Measurements from ENCODE around the gene IKZF3.

The IKZF3 gene

DNA sequence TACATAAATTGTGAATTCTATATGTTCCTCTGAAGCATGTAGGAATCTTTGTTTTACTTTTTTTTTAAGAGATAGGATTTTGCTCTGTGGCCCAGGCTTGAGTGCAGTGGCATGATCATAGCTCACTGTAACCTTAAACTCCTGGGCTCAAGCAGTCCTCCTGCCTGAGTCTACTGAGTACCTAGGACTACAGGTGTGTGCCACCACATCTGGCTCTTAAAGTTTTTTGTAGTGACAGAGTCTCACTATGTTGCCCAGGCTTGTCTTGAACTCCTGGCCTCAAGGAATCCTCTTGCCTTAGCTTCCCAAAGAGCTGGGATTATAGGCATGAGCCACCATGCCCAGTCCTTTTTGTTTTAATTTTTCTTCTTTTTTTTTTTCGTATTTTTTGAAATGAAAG lies 25.3 kb downstream of the IKZF3 start:
- peaks cover 24% of the 10 kb centered on the region for H3K4me1 ChIP-seq (ENCODE audit: low read length)
- peaks cover 13% of the 10 kb centered on the region for H3K36me3 ChIP-seq (replicated peaks; ENCODE audit: insufficient read depth, low read length)
- H3K27me3 ChIP-seq (replicated peaks; ENCODE audit: insufficient read depth, low read length) = no peaks in the 10 kb centered on the region
- no peak overlapping the region for H3K27ac ChIP-seq (ENCODE audit: low read length)
- H3K4me3 ChIP-seq (ENCODE audit: low read length) = no peak overlapping the region
- peaks cover 100% of the 10 kb centered on the region for H3K79me2 ChIP-seq (ENCODE audit: low read length)
- no peak for TF ChIP-seq EZH2phosphoT487 (IDR thresholded peaks at IDR 0.05; ENCODE audit: low read length)
- no peak for TF ChIP-seq EZH2 (optimal IDR thresholded peaks at IDR 0.05; ENCODE audit: low read depth, low read length)
- TF ChIP-seq, protein P1, sequence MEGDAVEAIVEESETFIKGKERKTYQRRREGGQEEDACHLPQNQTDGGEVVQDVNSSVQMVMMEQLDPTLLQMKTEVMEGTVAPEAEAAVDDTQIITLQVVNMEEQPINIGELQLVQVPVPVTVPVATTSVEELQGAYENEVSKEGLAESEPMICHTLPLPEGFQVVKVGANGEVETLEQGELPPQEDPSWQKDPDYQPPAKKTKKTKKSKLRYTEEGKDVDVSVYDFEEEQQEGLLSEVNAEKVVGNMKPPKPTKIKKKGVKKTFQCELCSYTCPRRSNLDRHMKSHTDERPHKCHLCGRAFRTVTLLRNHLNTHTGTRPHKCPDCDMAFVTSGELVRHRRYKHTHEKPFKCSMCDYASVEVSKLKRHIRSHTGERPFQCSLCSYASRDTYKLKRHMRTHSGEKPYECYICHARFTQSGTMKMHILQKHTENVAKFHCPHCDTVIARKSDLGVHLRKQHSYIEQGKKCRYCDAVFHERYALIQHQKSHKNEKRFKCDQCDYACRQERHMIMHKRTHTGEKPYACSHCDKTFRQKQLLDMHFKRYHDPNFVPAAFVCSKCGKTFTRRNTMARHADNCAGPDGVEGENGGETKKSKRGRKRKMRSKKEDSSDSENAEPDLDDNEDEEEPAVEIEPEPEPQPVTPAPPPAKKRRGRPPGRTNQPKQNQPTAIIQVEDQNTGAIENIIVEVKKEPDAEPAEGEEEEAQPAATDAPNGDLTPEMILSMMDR (IDR thresholded peaks at IDR 0.05; ENCODE audit: low read length) = no peak
- peaks cover 13% of the 10 kb centered on the region for H3F3A ChIP-seq (ENCODE audit: insufficient read depth, low read length)
- H3K4me2 ChIP-seq (ENCODE audit: low read depth, low read length) = no peak overlapping the region
- no peak for DNase-seq
- no peaks in the 10 kb centered on the region for H3K9me2 ChIP-seq (replicated peaks; ENCODE audit: insufficient read depth, low read length)
- no peak overlapping the region for H2AFZ ChIP-seq (ENCODE audit: low read length)
- H3K9me3 ChIP-seq (replicated peaks; ENCODE audit: insufficient read depth, low read length) = no peaks in the 10 kb centered on the region
- no peak overlapping the region for H3K9ac ChIP-seq (ENCODE audit: low read length)
- H4K20me1 ChIP-seq (ENCODE audit: insufficient read depth, low read length) = no peaks in the 10 kb centered on the region

- Histone ChIP-seq H3K9me3 (replicated peaks; ENCODE audit: insufficient read depth, low read length) (no peaks in the 10 kb centered on the region), H3K27ac (ENCODE audit: low read length) (no peak overlapping the region), H3K27me3 (replicated peaks; ENCODE audit: insufficient read depth, low read length) (no peaks in the 10 kb centered on the region), H3K9me2 (replicated peaks; ENCODE audit: insufficient read depth, low read length) (no peaks in the 10 kb centered on the region), H2AFZ (ENCODE audit: low read length) (no peak overlapping the region), H3K9ac (ENCODE audit: low read length) (no peak overlapping the region), H3K4me3 (ENCODE audit: low read length) (no peak overlapping the region), H3K36me3 (replicated peaks; ENCODE audit: insufficient read depth, low read length) (peaks cover 13% of the 10 kb centered on the region), H3K4me1 (ENCODE audit: low read length) (peaks cover 24% of the 10 kb centered on the region), H4K20me1 (ENCODE audit: insufficient read depth, low read length) (no peaks in the 10 kb centered on the region), H3F3A (ENCODE audit: insufficient read depth, low read length) (peaks cover 6% of the 10 kb centered on the region), H3K79me2 (ENCODE audit: low read length) (peaks cover 99% of the 10 kb centered on the region), H3K4me2 (ENCODE audit: low read depth, low read length) (no peak overlapping the region)
- DNase-seq = no peak
- TF ChIP-seq EZH2 (optimal IDR thresholded peaks at IDR 0.05; ENCODE audit: low read depth, low read length) (no peak), EZH2phosphoT487 (IDR thresholded peaks at IDR 0.05; ENCODE audit: low read length) (no peak)
- TF ChIP-seq, protein P1 (IDR thresholded peaks at IDR 0.05; ENCODE audit: low read length) = no peak
These were observed 26.1 kb downstream of the IKZF3 start for GRCh38 chr17:39838057-39838456.

DNA sequence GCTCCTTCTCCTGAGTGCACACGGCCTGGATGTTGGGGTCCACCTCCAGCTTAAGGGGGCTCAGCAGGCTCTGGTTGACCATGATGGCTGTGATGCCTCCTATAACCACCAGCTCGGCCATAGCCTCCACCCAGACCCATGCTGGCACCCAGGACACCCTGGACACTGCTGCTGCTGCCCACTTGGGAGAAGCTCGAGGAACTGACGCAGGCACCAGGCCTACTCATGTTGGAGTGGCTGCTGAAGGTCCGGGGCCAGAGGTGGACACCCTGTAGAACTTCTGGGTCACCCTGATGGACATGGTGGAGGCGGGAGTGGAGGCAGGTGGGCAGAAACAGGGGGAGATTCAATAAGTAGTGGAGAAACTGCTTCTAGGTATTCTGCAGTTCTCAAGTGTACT lies 28.0 kb downstream of the IKZF3 start:
- TF ChIP-seq, protein P1 (IDR thresholded peaks at IDR 0.05; ENCODE audit: low read length) = no peak
- no peak for TF ChIP-seq EZH2 (optimal IDR thresholded peaks at IDR 0.05; ENCODE audit: low read depth, low read length)
- TF ChIP-seq EZH2phosphoT487 (IDR thresholded peaks at IDR 0.05; ENCODE audit: low read length) = no peak
- Histone ChIP-seq H3K9me3 (replicated peaks; ENCODE audit: insufficient read depth, low read length) (no peaks in the 10 kb centered on the region), H3K79me2 (ENCODE audit: low read length) (peaks cover 97% of the 10 kb centered on the region), H3K9me2 (replicated peaks; ENCODE audit: insufficient read depth, low read length) (no peaks in the 10 kb centered on the region), H3K4me1 (ENCODE audit: low read length) (0 out of 2 replicates have a peak, but pooled peaks cover 13% of the 10 kb centered on the region), H3K9ac (ENCODE audit: low read length) (no peak overlapping the region), H3K27ac (ENCODE audit: low read length) (no peak overlapping the region), H2AFZ (ENCODE audit: low read length) (no peak overlapping the region), H3K4me2 (ENCODE audit: low read depth, low read length) (no peak overlapping the region), H3K4me3 (ENCODE audit: low read length) (no peak overlapping the region), H4K20me1 (ENCODE audit: insufficient read depth, low read length) (no peaks in the 10 kb centered on the region), H3F3A (ENCODE audit: insufficient read depth, low read length) (no peaks in the 10 kb centered on the region), H3K27me3 (replicated peaks; ENCODE audit: insufficient read depth, low read length) (no peaks in the 10 kb centered on the region), H3K36me3 (replicated peaks; ENCODE audit: insufficient read depth, low read length) (peaks cover 13% of the 10 kb centered on the region)
- no peak for DNase-seq

All from MM.1S (cell line).